ENCODE measurements around the gene KRTAP11-1.

GRCh38 chr21:30917557-30917956 lies 36.2 kb upstream of the KRTAP11-1 start:
- TF ChIP-seq CTCF (IDR thresholded peaks at IDR 0.05) (no peak), POLR2AphosphoS5 (IDR thresholded peaks at IDR 0.05) (no peak), POLR2A (IDR thresholded peaks at IDR 0.05) (no peak), EP300 (IDR thresholded peaks at IDR 0.05) (no peak)
